Renal cortical epithelial cell (primary cell): ENCODE results near the gene HDHD3. TPM values are rescaled to one million over a fixed set of nuclear protein-coding genes. Genes with fewer than 3 reads are reported as not detected.
"Not testable (repeated sequence)": the region's sequence is repeated elsewhere in the genome, so short reads cannot be mapped to it uniquely, and the experiment has no call there.

ENCODE experiments used
- DNase-seq: peaks from one replicate; pipeline ENCODE4 v3.0.0-alpha.2; 2011; ENCODE audit warnings: low read depth
- total RNA-seq: library from RNA; depleted of rRNA; stranded (reverse); fragments of >200 nt; gene quantifications from 2 replicates; pipeline ENCODE4 v1.2.3, GENCODE V29; 2014

The HDHD3 gene
- total RNA-seq, 1 donor from 2014 or later = 23.8 TPM

GRCh38 chr9:113365652-113366051 lies 11.1 kb downstream of the HDHD3 start:
- DNase-seq = not testable (repeated sequence)

- no peak for DNase-seq
Observed at GRCh38 chr9:113364951-113365350, 11.8 kb downstream of the HDHD3 start.

- DNase-seq = no peak
Observed at GRCh38 chr9:113363336-113363735, 13.4 kb downstream of the HDHD3 start.

GRCh38 chr9:113361304-113362018 lies 15.3 kb downstream of the HDHD3 start:
- no peak for DNase-seq

- no peak for DNase-seq
Observed at GRCh38 chr9:113360242-113360842, 16.4 kb downstream of the HDHD3 start.

GRCh38 chr9:113359385-113359784 lies 17.4 kb downstream of the HDHD3 start:
- no peak for DNase-seq

GRCh38 chr9:113356686-113357292 lies 20.0 kb downstream of the HDHD3 start:
- no peak for DNase-seq

GRCh38 chr9:113355040-113355596 lies 21.7 kb downstream of the HDHD3 start:
- peak; percentile 61 for DNase-seq

GRCh38 chr9:113352411-113352810 lies 24.4 kb downstream of the HDHD3 start:
- peak; percentile 33 for DNase-seq

- DNase-seq = no peak
Observed at GRCh38 chr9:113352006-113352405, 24.8 kb downstream of the HDHD3 start.

- no peak for DNase-seq
Observed at GRCh38 chr9:113350937-113351336, 25.8 kb downstream of the HDHD3 start.

GRCh38 chr9:113350107-113350661 lies 26.6 kb downstream of the HDHD3 start:
- no peak for DNase-seq

GRCh38 chr9:113349445-113350094 lies 27.2 kb downstream of the HDHD3 start, which contains the start of gene BSPRY:
TSS of gene BSPRY (plus strand) at chr9:113349541. CDS start at chr9:113349580, 39 bp downstream.
- no peak for DNase-seq

GRCh38 chr9:113349066-113349444 lies 27.7 kb downstream of the HDHD3 start:
- DNase-seq = no peak

- no peak for DNase-seq
Observed at GRCh38 chr9:113348437-113348836, 28.3 kb downstream of the HDHD3 start.

GRCh38 chr9:113345671-113346070 lies 31.1 kb downstream of the HDHD3 start:
- DNase-seq = no peak

- DNase-seq = no peak
Observed at GRCh38 chr9:113345190-113345589, 31.6 kb downstream of the HDHD3 start.

- peak; percentile 59 for DNase-seq
Observed at GRCh38 chr9:113343732-113344231, 33.0 kb downstream of the HDHD3 start.

GRCh38 chr9:113341712-113342410 lies 34.9 kb downstream of the HDHD3 start:
- DNase-seq = peak; percentile 43

GRCh38 chr9:113340011-113340699 lies 36.6 kb downstream of the HDHD3 start, which contains the start of gene WDR31:
TSS of gene WDR31 (minus strand) at chr9:113340275. CDS start at chr9:113332022, 8,253 bp downstream.
- DNase-seq = peak; percentile 69
